ENCODE measurements around the gene SNAP47.
A peak's percentile ranks its signal among the peaks of the same experiment; 100 is the strongest.
"Not testable (repeated sequence)": the region's sequence is repeated elsewhere in the genome, so short reads cannot be mapped to it uniquely, and the experiment has no call there.

Gene SNAP47, protein sequence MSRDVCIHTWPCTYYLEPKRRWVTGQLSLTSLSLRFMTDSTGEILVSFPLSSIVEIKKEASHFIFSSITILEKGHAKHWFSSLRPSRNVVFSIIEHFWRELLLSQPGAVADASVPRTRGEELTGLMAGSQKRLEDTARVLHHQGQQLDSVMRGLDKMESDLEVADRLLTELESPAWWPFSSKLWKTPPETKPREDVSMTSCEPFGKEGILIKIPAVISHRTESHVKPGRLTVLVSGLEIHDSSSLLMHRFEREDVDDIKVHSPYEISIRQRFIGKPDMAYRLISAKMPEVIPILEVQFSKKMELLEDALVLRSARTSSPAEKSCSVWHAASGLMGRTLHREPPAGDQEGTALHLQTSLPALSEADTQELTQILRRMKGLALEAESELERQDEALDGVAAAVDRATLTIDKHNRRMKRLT

DNA sequence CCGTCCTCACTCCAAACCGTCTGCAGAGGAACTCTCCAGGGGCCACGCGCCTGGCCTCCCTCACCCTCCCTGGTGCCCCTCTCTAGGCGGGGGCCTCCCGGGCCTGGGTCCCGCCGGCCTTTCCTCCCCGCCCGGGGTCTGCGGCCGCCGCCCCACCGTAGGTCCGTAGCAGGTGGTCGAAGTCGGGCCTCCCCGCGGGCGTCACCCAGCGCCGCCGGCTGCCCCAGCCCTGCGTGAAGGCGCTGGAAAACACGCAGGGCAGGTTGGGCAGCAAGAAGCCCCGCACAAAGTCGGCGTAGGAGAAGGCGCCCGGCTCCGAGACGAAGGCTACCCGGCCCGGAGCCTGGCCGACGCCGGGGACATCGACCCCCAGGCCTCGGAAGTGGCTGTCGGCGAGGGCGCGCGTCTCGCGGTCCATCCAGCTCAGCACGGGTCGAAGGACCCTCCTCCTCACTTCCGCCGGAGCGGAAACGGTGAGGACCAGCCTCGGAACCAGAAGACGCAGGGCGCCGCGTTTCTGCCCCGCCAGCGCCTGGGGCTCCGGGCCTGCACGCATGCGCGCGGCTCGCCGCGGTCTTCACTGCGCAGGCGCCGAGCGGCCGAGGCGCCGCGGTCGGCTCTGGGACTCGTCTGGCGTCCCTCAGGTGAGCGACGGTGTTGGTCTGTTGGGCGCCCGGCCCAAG, at the start of gene SNAP47, which contains the start of gene JMJD4:
Gene SNAP47 (plus strand): TSS at position 580 of the 683 bp plus-strand sequence. CDS start 12,302 bp downstream, outside the sequence.
Gene JMJD4 (minus strand): TSS at position 447 of the 683 bp plus-strand sequence. CDS start 29 bp downstream, at position 418.
- H3K27ac ChIP-seq: peak within 1 kb of the TSS; percentile 93
- peaks cover 84% of the 10 kb centered on the region for H4K20me1 ChIP-seq

DNA sequence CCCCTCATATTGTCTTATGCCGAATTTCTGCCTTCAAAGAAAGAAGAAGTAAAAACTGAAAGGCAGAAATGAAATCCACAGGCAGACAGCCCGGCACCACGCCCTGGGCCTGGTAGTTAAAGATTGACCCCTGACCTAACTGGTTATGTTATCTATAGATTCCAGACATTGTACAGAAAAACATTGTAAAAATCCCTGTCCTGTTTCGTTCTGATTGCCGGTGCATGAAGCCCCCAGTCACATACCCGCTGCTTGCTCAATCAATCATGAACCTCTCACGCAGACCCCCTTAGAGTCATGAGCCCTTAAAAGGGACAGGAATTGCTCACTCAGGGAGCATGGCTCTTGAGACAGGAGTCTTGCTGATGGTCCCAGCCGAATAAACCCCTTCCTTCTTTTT, 49.4 kb upstream of the SNAP47 start:
- Histone ChIP-seq H3K27me3 (no peaks in the 10 kb centered on the region), H3K9me3 (peaks cover 74% of the 10 kb centered on the region)
- no peak for TF ChIP-seq Cebpa-rat (IDR thresholded peaks at IDR 0.05)

More for the DNA sequence above, at the start of gene SNAP47, which contains the start of gene JMJD4:
- H3K27me3 ChIP-seq: no peaks in the 10 kb centered on the region
- H3K4me1 ChIP-seq: peaks cover 54% of the 10 kb centered on the region
- H3K9ac ChIP-seq: peak within 1 kb of the TSS; percentile 92
- H3K9me3 ChIP-seq: no peaks in the 10 kb centered on the region
- peak within 1 kb of the TSS; percentile 95 for H3K4me2 ChIP-seq
- TF ChIP-seq Cebpa-rat (IDR thresholded peaks at IDR 0.05): no peak
- H3K36me3 ChIP-seq: peaks cover 49% of the 10 kb centered on the region
- peak within 1 kb of the TSS; percentile 96 for H3K4me3 ChIP-seq

DNA sequence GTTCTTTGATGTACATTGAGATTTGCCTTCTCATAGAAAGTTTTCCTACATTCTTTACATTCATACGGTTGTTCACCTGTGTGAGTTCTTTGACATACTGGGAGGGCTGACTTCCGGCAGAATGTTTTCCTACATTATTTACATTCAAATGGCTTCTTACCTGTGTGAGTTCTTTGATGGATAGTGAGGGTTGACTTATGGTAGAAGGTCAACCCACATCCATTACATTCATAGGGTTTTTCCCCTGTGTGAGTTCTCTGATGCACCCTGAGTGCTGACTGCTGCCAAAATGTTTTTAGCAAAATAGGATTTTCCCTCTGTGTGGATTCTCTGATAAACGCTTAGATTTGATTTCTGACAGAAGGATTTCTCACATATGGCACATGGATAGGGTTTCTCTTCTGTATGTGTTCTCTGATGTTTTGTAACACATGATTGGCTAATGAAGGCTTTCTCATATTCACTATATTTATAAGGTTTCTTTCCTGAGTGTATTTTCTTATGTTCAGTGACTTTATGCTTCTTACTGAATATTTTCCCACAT, 37.8 kb upstream of the SNAP47 start:
- no peak for TF ChIP-seq Cebpa-rat (IDR thresholded peaks at IDR 0.05)
- Histone ChIP-seq H3K27ac (no peak overlapping the region), H3K9me3 (peaks cover 11% of the 10 kb centered on the region), H3K27me3 (no peaks in the 10 kb centered on the region), H3K36me3 (no peaks in the 10 kb centered on the region), H4K20me1 (no peaks in the 10 kb centered on the region), H3K4me3 (no peak overlapping the region), H3K9ac (no peak overlapping the region), H3K4me1 (no peaks in the 10 kb centered on the region), H3K4me2 (no peak overlapping the region)

More for the DNA sequence above, 49.4 kb upstream of the SNAP47 start:
- Histone ChIP-seq H3K27ac (no peak overlapping the region), H3K9ac (no peak overlapping the region), H4K20me1 (no peaks in the 10 kb centered on the region), H3K36me3 (no peaks in the 10 kb centered on the region), H3K4me1 (no peaks in the 10 kb centered on the region), H3K4me2 (no peak overlapping the region), H3K4me3 (no peak overlapping the region)

DNA sequence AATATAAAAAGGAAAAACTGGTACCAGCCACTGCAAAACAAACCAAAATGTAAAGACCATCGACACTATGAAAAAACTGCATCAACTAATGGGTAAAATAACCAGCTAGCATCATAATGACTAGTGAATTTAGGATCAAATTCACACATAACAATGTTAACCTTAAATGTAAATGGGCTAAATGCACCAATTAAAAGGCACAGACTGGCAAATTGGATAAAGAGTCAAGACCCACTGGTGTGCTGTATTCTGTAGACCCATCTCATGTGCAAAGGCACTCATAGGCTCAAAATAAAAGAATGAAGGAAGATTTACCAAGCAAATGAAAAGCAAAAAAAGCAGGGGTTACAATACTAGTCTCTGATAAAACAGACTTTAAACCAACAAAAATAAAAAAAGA, 33.6 kb upstream of the SNAP47 start:
- not testable (repeated sequence) for H3K27me3 ChIP-seq, H3K36me3 ChIP-seq, H3K27ac ChIP-seq, H3K4me1 ChIP-seq, H3K4me2 ChIP-seq, H3K4me3 ChIP-seq, H4K20me1 ChIP-seq, H3K9ac ChIP-seq
- H3K9me3 ChIP-seq: peaks cover 40% of the 10 kb centered on the region

DNA sequence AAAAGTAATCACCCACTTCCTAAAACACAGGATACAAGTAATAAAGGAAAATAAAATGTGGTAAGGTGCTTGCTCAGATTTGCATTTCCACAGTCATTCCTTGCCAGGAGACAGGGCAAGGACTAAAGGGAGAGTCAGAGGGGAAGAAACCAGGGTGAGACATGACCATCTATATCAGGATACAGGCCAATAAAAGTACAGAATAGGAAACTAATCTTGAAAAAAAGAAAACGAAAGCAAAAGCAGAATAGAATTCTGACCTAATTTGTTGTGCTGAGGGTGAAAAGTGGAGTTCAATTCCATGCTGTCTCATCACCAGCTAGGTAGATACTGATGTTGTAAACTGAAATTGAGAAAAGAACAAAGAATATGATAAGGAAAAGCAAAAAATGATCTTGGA, 27.4 kb upstream of the SNAP47 start:
- Histone ChIP-seq H3K36me3 (no peaks in the 10 kb centered on the region), H3K4me1 (peaks cover 15% of the 10 kb centered on the region), H3K27ac (no peak overlapping the region), H3K27me3 (no peaks in the 10 kb centered on the region), H4K20me1 (no peaks in the 10 kb centered on the region), H3K9me3 (peaks cover 71% of the 10 kb centered on the region), H3K9ac (no peak overlapping the region), H3K4me3 (no peak overlapping the region), H3K4me2 (peak overlapping the region; percentile 25)
- no peak for TF ChIP-seq Cebpa-rat (IDR thresholded peaks at IDR 0.05)

DNA sequence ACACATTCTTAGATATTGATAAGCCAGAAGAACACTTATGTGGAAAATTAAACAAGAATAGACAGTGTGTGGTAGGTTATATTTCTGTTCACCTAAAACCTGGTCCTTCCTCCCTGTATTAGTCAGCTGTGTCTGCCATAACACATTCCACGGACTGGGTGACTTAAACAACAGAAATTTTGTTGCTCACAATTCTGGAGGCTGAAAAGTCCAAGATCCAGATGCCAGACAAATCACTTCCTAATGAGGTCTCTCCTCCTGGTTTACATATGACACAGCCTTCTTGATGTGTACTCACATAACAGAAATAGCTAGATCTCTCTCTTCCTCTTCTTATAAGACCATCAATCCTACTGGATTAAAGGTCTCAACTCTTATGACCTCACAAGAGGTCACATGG, 25.8 kb upstream of the SNAP47 start:
- peaks cover 15% of the 10 kb centered on the region for H3K4me1 ChIP-seq
- TF ChIP-seq Cebpa-rat (IDR thresholded peaks at IDR 0.05): no peak
- no peak overlapping the region for H3K27ac ChIP-seq
- H3K9me3 ChIP-seq: peaks cover 73% of the 10 kb centered on the region
- no peak overlapping the region for H3K4me3 ChIP-seq
- H4K20me1 ChIP-seq: no peaks in the 10 kb centered on the region
- H3K9ac ChIP-seq: no peak overlapping the region
- H3K4me2 ChIP-seq: no peak overlapping the region
- no peaks in the 10 kb centered on the region for H3K36me3 ChIP-seq
- no peaks in the 10 kb centered on the region for H3K27me3 ChIP-seq

DNA sequence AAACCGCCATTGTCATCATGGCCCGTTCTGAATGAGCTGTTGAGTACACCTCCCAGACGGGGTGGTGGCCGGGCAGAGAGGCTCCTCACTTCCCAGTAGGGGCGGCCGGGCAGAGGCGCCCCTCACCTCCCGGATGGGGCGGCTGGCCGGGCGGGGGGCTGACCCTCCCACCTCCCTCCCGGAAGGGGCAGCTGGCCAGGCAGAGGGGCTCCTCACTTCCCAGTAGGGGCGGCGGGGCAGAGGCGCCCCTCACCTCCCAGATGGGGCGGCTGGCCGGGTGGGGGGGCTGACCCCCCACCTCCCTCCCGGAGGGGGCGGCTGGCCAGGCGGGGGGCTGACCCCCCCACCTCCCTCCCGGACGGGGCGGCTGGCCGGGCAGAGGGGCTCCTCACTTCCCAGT, 24.8 kb upstream of the SNAP47 start:
- H3K27ac ChIP-seq, H3K4me3 ChIP-seq, H3K27me3 ChIP-seq, H4K20me1 ChIP-seq, H3K36me3 ChIP-seq, H3K4me2 ChIP-seq, H3K9ac ChIP-seq: not testable (repeated sequence)
- Histone ChIP-seq H3K9me3 (peaks cover 76% of the 10 kb centered on the region), H3K4me1 (peaks cover 15% of the 10 kb centered on the region)

DNA sequence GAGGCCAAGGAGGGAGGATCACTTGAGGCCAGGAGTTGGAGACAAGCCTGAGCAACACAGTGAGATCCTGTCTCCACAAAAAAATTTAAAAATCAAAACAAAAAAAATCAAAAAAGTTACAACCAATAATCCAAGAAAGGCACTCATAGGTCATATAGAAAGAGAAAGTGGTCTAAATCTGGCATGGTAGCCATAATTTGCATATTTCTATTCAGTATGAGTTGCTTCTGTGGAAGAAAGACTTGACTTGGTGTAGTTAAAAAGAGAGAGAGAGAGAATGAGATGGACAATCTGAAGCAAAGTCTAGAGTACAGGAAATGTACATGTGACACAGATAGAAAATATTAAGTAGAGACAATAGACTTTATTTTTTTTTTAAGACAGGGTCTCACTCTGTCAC, 22.6 kb upstream of the SNAP47 start:
- Histone ChIP-seq H3K9ac (no peak overlapping the region), H3K36me3 (no peaks in the 10 kb centered on the region), H4K20me1 (no peaks in the 10 kb centered on the region), H3K4me3 (no peak overlapping the region), H3K27me3 (no peaks in the 10 kb centered on the region), H3K4me1 (peaks cover 7% of the 10 kb centered on the region), H3K27ac (no peak overlapping the region), H3K4me2 (no peak overlapping the region), H3K9me3 (peaks cover 79% of the 10 kb centered on the region)
- no peak for TF ChIP-seq Cebpa-rat (IDR thresholded peaks at IDR 0.05)

DNA sequence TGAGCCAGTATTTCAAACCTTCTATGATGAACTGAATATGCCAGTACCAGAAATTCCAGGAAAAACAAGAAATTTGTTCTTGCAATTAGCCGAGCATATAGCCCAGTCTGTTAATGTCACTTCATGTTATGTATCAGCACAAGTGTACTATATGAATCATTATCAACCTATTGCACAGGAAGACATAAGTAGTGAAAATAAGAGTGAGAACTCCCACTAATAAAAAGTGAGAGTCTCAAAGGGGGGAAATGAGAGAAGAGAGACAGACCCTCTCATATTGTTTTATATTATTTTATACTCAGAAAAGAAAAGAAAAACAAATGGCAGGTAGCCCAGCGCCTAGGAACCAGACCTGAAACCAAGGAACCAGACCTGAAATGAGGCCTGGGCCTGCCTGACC, 16.3 kb upstream of the SNAP47 start:
- Histone ChIP-seq H3K9me3 (peaks cover 99% of the 10 kb centered on the region), H3K9ac (no peak overlapping the region), H3K27ac (no peak overlapping the region), H3K4me2 (no peak overlapping the region), H3K4me1 (no peaks in the 10 kb centered on the region), H3K27me3 (no peaks in the 10 kb centered on the region), H3K36me3 (no peaks in the 10 kb centered on the region), H3K4me3 (no peak overlapping the region), H4K20me1 (no peaks in the 10 kb centered on the region)
- no peak for TF ChIP-seq Cebpa-rat (IDR thresholded peaks at IDR 0.05)

DNA sequence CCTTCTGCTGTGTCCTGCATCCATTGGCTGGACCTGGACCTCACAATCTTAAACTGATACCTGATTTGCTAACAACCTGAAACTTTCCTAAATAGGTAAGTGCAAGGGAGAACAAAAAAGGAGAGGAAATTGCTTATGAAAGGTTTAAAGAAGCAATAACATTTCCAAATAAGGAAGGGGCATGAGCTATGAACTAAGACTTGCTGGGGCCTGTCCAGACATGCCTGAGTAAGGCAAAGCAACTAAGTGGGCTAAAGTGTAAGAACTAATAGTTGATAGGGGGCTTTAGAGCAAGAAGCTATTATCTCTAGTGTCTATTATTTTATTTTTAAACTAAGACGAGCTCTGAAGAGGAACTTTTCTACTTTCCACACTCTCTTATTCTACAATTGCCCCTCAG, 11.8 kb upstream of the SNAP47 start:
- H3K27ac ChIP-seq: no peak overlapping the region
- peaks cover 56% of the 10 kb centered on the region for H3K9me3 ChIP-seq

More for the DNA sequence above, 11.8 kb upstream of the SNAP47 start:
- H3K4me3 ChIP-seq: no peak overlapping the region
- no peaks in the 10 kb centered on the region for H3K36me3 ChIP-seq
- H3K9ac ChIP-seq: no peak overlapping the region
- TF ChIP-seq Cebpa-rat (IDR thresholded peaks at IDR 0.05): no peak
- H3K4me1 ChIP-seq: peaks cover 11% of the 10 kb centered on the region
- no peaks in the 10 kb centered on the region for H3K27me3 ChIP-seq
- no peak overlapping the region for H3K4me2 ChIP-seq
- H4K20me1 ChIP-seq: no peaks in the 10 kb centered on the region

Data from BLaER1 (cell line).